GM18873 (cell line): ENCODE data around the gene GRIP1.

Source experiments
- ATAC-seq: cut with Tn5 transposase; IDR thresholded peaks from one replicate; pipeline ENCODE4 v1.9.1; 2021; ENCODE audit warnings: mild to moderate bottlenecking, moderate library complexity, moderate number of reproducible peaks; ENCODE audit not compliant: unreplicated experiment, low FRiP score

GRIP1 gene

GRCh38 chr12:66603981-66604479, 74.8 kb downstream of the GRIP1 start:
- no peak for ATAC-seq

- no peak for ATAC-seq
Measured at GRCh38 chr12:66603461-66603860, 75.4 kb downstream of the GRIP1 start.

- ATAC-seq, result no peak
Measured at GRCh38 chr12:66602483-66603143, 76.3 kb downstream of the GRIP1 start.

- ATAC-seq, result no peak
Measured at GRCh38 chr12:66600903-66601302, 78.0 kb downstream of the GRIP1 start.

GRCh38 chr12:66599816-66600215, 79.1 kb downstream of the GRIP1 start:
- no peak for ATAC-seq

- no peak for ATAC-seq
Measured at GRCh38 chr12:66598608-66599007, 80.3 kb downstream of the GRIP1 start.

- no peak for ATAC-seq
Measured at GRCh38 chr12:66598079-66598478, 80.8 kb downstream of the GRIP1 start.

- ATAC-seq, result no peak
Measured at GRCh38 chr12:66596199-66596598, 82.7 kb downstream of the GRIP1 start.

- no peak for ATAC-seq
Measured at GRCh38 chr12:66594688-66595087, 84.2 kb downstream of the GRIP1 start.

- no peak for ATAC-seq
Measured at GRCh38 chr12:66590275-66590985, 88.4 kb downstream of the GRIP1 start.

- no peak for ATAC-seq
Measured at GRCh38 chr12:66589095-66589494, 89.8 kb downstream of the GRIP1 start.

GRCh38 chr12:66587912-66588311, 91.0 kb downstream of the GRIP1 start:
- no peak for ATAC-seq

GRCh38 chr12:66584673-66585072, 94.2 kb downstream of the GRIP1 start:
- ATAC-seq, result no peak

GRCh38 chr12:66573605-66574004, 105.3 kb downstream of the GRIP1 start:
- ATAC-seq, result no peak

- no peak for ATAC-seq
Measured at GRCh38 chr12:66572845-66573244, 106.0 kb downstream of the GRIP1 start.

- ATAC-seq, result no peak
Measured at GRCh38 chr12:66571361-66571915, 107.4 kb downstream of the GRIP1 start.

- ATAC-seq, result no peak
Measured at GRCh38 chr12:66563220-66563619, 115.7 kb downstream of the GRIP1 start.

GRCh38 chr12:66555113-66555512, 123.8 kb downstream of the GRIP1 start:
- no peak for ATAC-seq

- ATAC-seq, result no peak
Measured at GRCh38 chr12:66552716-66553115, 126.2 kb downstream of the GRIP1 start.

- ATAC-seq, result no peak
Measured at GRCh38 chr12:66550626-66551025, 128.2 kb downstream of the GRIP1 start.

GRCh38 chr12:66549050-66549389, 129.9 kb downstream of the GRIP1 start:
- ATAC-seq, result no peak
